K562 (cell line): ENCODE data around the gene ZSWIM4. TPM values are rescaled to one million over a fixed set of nuclear protein-coding genes. Genes with fewer than 3 reads are reported as not detected.

Source experiments
- ATAC-seq: fragments of 200-7000 bp; cut with Tn5 transposase; 3 replicates; pipeline ENCODE4 v1.9.1; 2020; ENCODE audit warnings: moderate library complexity
- BruUV-seq: library from RNA; stranded (reverse); fragments of 400-500 nt; replicated peaks from 2 replicates; lab custom pipeline; 2021; lab: Mats Ljungman, UMichigan
- CTCF ChIA-PET: fragments of 300-600 bp; formaldehyde crosslinking; extraction: SDS; loops from one replicate; lab custom pipeline; 2021; ENCODE audit warnings: low intra/inter-chr PET ratio; lab: Yijun Ruan, JAX
- POLR2A ChIA-PET: fragments of 300-600, 350-650 bp; sonication (Branson Sonifier 250); formaldehyde crosslinking; extraction: SDS; loops from one replicate; lab custom pipeline; 2021; ENCODE audit warnings: antibody characterized with exemption, inconsistent platforms; lab: Yijun Ruan, JAX
- DNase-seq, 4 experiments: peaks; one replicate each; pipeline versions ENCODE4 v3.0.0 to v3.0.0-alpha.2; 2011 to 2018; ENCODE audit warnings: low spot score in 3 of 4, mixed read lengths in 3 of 4; ENCODE audit errors: extremely low read depth in 1 of 4
- FAIRE-seq: peaks from 2 replicates; lab custom pipeline; 2011; peaks lifted over from hg19 to GRCh38; lab: Jason Lieb, UNC
- H2AFZ ChIP-seq: 2 replicates; pipeline ENCODE4 v1.6.0; 2011; ENCODE audit warnings: low read depth, low read length, control low read depth, inconsistent platforms
- H3K27ac ChIP-seq: fragments of 200-600 bp; 3 replicates; pipeline ENCODE4 v1.8.0; 2011; ENCODE audit warnings: low read depth, mild to moderate bottlenecking, control low read depth, inconsistent platforms, low read length, moderate library complexity, mixed read lengths; ENCODE audit errors: extremely low read depth
- H3K27me3 ChIP-seq, 2 experiments: fragments of 300-600 bp in 1 of 2; 2 replicates in 1 of 2; 3 replicates in 1 of 2; pipeline versions ENCODE4 v1.6.0 to v1.8.0; 2011; ENCODE audit warnings: inconsistent platforms in 2 of 2, low read length in 2 of 2, mild to moderate bottlenecking in 1 of 2, mixed read lengths in 1 of 2, moderate library complexity in 1 of 2; ENCODE audit not compliant: control insufficient read depth in 2 of 2, insufficient read depth in 2 of 2
- H3K36me3 ChIP-seq: fragments of 300-600 bp; 3 replicates; pipeline ENCODE4 v1.8.0; 2011; ENCODE audit warnings: mild to moderate bottlenecking, low read length, inconsistent platforms; ENCODE audit not compliant: control insufficient read depth, insufficient read depth
- H3K4me1 ChIP-seq, 2 experiments: fragments of 200-600 bp in 1 of 2; replicated peaks in 1 of 2; 2 replicates in 1 of 2; 3 replicates in 1 of 2; pipeline versions ENCODE4 v1.5.1 to v1.8.0; 2011; ENCODE audit warnings: inconsistent platforms in 2 of 2, low read length in 2 of 2, mild to moderate bottlenecking in 1 of 2, mixed read lengths in 1 of 2, moderate library complexity in 1 of 2; ENCODE audit not compliant: control insufficient read depth in 2 of 2, insufficient read depth in 2 of 2
- H3K4me2 ChIP-seq: 2 replicates; pipeline ENCODE4 v1.6.1; 2011; ENCODE audit warnings: low read length, control low read depth, inconsistent platforms, mixed read lengths; ENCODE audit not compliant: insufficient read depth
- H3K4me3 ChIP-seq: fragments of 200-600 bp; sonication (generic), shearing (Covaris generic); 2 replicates; pipeline ENCODE4 v1.5.1; 2016; ENCODE audit warnings: control low read depth, inconsistent platforms
- H3K79me2 ChIP-seq: fragments of 200-600 bp; 3 replicates; pipeline ENCODE4 v1.8.0; 2011; ENCODE audit warnings: low read length, inconsistent platforms; ENCODE audit not compliant: control insufficient read depth, insufficient read depth
- H3K9ac ChIP-seq, 2 experiments: 2 replicates each; pipeline versions ENCODE4 v1.6.0 to v1.6.1; 2011; ENCODE audit warnings: low read depth in 2 of 2, low read length in 2 of 2, control low read depth in 1 of 2, inconsistent platforms in 1 of 2, mild to moderate bottlenecking in 1 of 2, mixed read lengths in 1 of 2; ENCODE audit not compliant: insufficient read depth in 1 of 2
- H3K9me1 ChIP-seq: one replicate; pipeline ENCODE4 v1.6.0; 2011; ENCODE audit warnings: inconsistent platforms, mild to moderate bottlenecking, low read length, moderate library complexity; ENCODE audit not compliant: control insufficient read depth, insufficient read depth
- H3K9me3 ChIP-seq: replicated peaks from 2 replicates; pipeline ENCODE4 v1.5.1; 2011; ENCODE audit warnings: low read depth, low read length, inconsistent platforms; ENCODE audit not compliant: control insufficient read depth, insufficient read depth
- H4K20me1 ChIP-seq: replicated peaks from 2 replicates; pipeline ENCODE4 v1.6.1; 2011; ENCODE audit warnings: low read length, inconsistent platforms, mixed read lengths; ENCODE audit not compliant: control insufficient read depth, insufficient read depth
- FOXJ3 ChIP-seq: sonication (generic); formaldehyde crosslinking; IDR thresholded peaks from 2 replicates; pipeline ENCODE4 v1.4.0; 2020; ENCODE audit warnings: mild to moderate bottlenecking, missing genetic modification reagents
- FOXM1 ChIP-seq, 2 experiments: fragments of 450-650 bp in 1 of 2; sonication (generic) in 1 of 2; formaldehyde crosslinking in 1 of 2; IDR thresholded peaks; 2 replicates each; pipeline versions ENCODE4 v1.6.1 to v1.9.0; 2017 to 2022; ENCODE audit warnings: low read depth in 2 of 2, mild to moderate bottlenecking in 2 of 2, missing genetic modification reagents in 1 of 2, moderate library complexity in 1 of 2
- HMGN3 ChIP-seq: IDR thresholded peaks from 2 replicates; pipeline ENCODE4 v1.6.1; 2011; ENCODE audit warnings: borderline replicate concordance, low read depth, mild to moderate bottlenecking, mixed read lengths, low read length; ENCODE audit not compliant: insufficient read length; ENCODE audit errors: extremely low read depth
- SREBF1 ChIP-seq: fragments of 150-350 bp; IDR thresholded peaks from 2 replicates; pipeline ENCODE4 v1.6.1; 2014; ENCODE audit warnings: antibody characterized with exemption, low read depth, low read length, borderline replicate concordance
- SRSF7 ChIP-seq: fragments of 200-400 bp; formaldehyde crosslinking; optimal IDR thresholded peaks from 2 replicates; pipeline ENCODE3; 2017; ENCODE audit warnings: mild to moderate bottlenecking, low read depth, low read length
- TCF3 ChIP-seq: sonication (generic); formaldehyde crosslinking; IDR thresholded peaks from 2 replicates; pipeline ENCODE4 v1.4.0; 2020; ENCODE audit warnings: mild to moderate bottlenecking, missing genetic modification reagents
- ZNF347 ChIP-seq: fragments of 450-650 bp; formaldehyde crosslinking; IDR thresholded peaks from 2 replicates; pipeline ENCODE4 v1.4.0; 2020; ENCODE audit warnings: low read depth, mild to moderate bottlenecking, moderate library complexity
- WGBS: fragments of 100-300 bp; shearing (Covaris generic); methylation state at CpG from one replicate; pipeline ENCODE4 v1.1.6; 2016; ENCODE audit warnings: low coverage, mixed read lengths; ENCODE audit not compliant: insufficient coverage; ENCODE audit errors: missing lambda C conversion rate; 5-methylcytosine and 5-hydroxymethylcytosine counted together
- in situ Hi-C: fragments of 300-500 bp; cut with MboI; formaldehyde crosslinking; loops from 4 replicates; pipeline ENCODE4 v1.15.0; 2018; ENCODE audit warnings: inconsistent platforms, mixed read lengths
- intact Hi-C: fragments of 100-400 bp; cut with micrococcal nuclease; formaldehyde crosslinking; loops from 2 replicates; pipeline ENCODE4 v1.14.2; 2022
- polyA plus RNA-seq, 8 experiments: library from polyadenylated mRNA; depleted of rRNA in 4 of 8; stranded (reverse) in 5 of 8; unstranded in 3 of 8; fragments of >200 nt; fragmentation: Nextera tagmentation in 2 of 8; fragmentation: Illumina TruSeq in 1 of 8; extraction: Ambion mirVana in 2 of 8; extraction: Trizol in 1 of 8; gene quantifications; 2 replicates each; pipeline versions ENCODE4 v1.2.1 to v1.2.3, GENCODE V29; 2011 to 2014; ENCODE audit warnings: inconsistent platforms in 1 of 8, missing spikeins in 1 of 8
- total RNA-seq, 7 experiments: library from RNA; depleted of rRNA in 6 of 7; stranded (reverse); fragments of >200 nt in 6 of 7; fragmentation: Illumina TruSeq in 2 of 7; extraction: Trizol in 2 of 7; gene quantifications; 2 replicates each; pipeline versions ENCODE4 v1.2.1 to v1.2.3, GENCODE V29; 2011 to 2021; ENCODE audit warnings: low replicate concordance in 1 of 7
- TF ChIP-seq, protein P1 (sequence below), 3 experiments: IDR thresholded peaks in 2 of 3; conservative IDR thresholded peaks in 1 of 3; 2 replicates each; pipeline ENCODE4 v1.5.1; 2011 to 2012; ENCODE audit warnings: low read length in 3 of 3, mild to moderate bottlenecking in 3 of 3, control low read depth in 2 of 3, improper control_type of control experiment in 1 of 3, inconsistent platforms in 1 of 3, low read depth in 1 of 3, mixed read lengths in 1 of 3, moderate library complexity in 1 of 3; ENCODE audit not compliant: insufficient read depth in 2 of 3
- TF ChIP-seq, protein P2 (sequence below): fragments of 250-450 bp; sonication (Bioruptor Pico); IDR thresholded peaks from 2 replicates; pipeline ENCODE4 v1.6.1; 2021; ENCODE audit warnings: mild to moderate bottlenecking
- TF ChIP-seq, protein P3 (sequence below): fragments of 250-450 bp; sonication (Bioruptor Pico); IDR thresholded peaks from 2 replicates; pipeline ENCODE4 v1.5.0; 2020; ENCODE audit warnings: mild to moderate bottlenecking, borderline replicate concordance

ZSWIM4 gene
- total and polyA plus RNA-seq, 9 of the 15 experiments (the other 6 are each of a cell fraction or from before 2014, with no cell fraction given) = 0.25 to 3.7 (median 0.79) TPM; not detected in 2

DNA sequence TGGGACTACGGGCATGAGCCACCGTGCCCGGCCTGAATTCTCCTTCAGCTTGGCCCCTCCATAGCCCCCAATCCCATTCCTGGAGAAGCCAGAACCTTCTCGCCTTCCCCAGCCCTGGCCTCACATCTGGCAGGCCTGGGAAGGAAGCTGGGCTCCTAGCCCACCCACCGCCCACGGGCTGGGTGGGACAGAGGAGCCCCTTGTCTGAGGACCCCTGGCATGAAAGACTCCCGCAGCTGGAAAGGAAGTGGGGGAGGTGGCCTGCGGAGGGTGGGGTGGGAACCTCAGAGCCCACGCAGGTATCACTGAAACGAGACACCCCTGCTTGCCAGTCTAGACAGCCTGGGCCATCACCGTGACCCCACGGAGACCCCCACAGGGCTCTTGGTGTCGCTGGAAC lies 74.0 kb downstream of the ZSWIM4 start (continued):
- TF ChIP-seq, protein P1, sequence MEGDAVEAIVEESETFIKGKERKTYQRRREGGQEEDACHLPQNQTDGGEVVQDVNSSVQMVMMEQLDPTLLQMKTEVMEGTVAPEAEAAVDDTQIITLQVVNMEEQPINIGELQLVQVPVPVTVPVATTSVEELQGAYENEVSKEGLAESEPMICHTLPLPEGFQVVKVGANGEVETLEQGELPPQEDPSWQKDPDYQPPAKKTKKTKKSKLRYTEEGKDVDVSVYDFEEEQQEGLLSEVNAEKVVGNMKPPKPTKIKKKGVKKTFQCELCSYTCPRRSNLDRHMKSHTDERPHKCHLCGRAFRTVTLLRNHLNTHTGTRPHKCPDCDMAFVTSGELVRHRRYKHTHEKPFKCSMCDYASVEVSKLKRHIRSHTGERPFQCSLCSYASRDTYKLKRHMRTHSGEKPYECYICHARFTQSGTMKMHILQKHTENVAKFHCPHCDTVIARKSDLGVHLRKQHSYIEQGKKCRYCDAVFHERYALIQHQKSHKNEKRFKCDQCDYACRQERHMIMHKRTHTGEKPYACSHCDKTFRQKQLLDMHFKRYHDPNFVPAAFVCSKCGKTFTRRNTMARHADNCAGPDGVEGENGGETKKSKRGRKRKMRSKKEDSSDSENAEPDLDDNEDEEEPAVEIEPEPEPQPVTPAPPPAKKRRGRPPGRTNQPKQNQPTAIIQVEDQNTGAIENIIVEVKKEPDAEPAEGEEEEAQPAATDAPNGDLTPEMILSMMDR (IDR thresholded peaks at IDR 0.05 in 2 of 3, conservative IDR thresholded peaks at IDR 0.05 in 1 of 3; ENCODE audit: insufficient read depth in 2 of 3, low read depth in 1 of 3, low read length in 3 of 3) = no peak
- no peak for TF ChIP-seq FOXM1 (IDR thresholded peaks at IDR 0.05; ENCODE audit: low read depth)
- no peak for TF ChIP-seq FOXM1 (CRISPR knock-in tag; IDR thresholded peaks at IDR 0.05; ENCODE audit: low read depth)
- no peak for TF ChIP-seq FOXJ3
- no peak for TF ChIP-seq SREBF1
- no peak for TF ChIP-seq HMGN3
- TF ChIP-seq TCF3 (CRISPR knock-in tag) = no peak
- TF ChIP-seq SRSF7 = no peak

DNA sequence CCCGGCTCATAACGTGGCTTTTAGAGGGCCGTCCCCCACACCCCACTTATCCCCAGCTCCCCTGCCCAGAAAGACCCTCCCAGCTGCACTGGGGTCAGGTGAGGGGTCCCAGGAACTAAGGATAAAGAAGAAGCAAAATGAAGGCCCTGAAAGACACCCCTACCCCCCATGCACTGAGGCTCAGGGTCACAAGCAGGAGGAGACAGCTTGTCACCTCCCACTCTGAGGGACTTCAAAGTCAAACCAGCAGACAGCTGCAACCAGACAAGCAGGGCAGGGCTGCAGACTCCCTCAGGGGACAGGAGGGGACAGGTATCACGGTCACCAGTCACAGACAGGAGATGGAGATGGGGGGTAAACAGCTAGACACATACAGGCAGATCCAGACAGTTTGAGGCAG lies 75.6 kb downstream of the ZSWIM4 start:
- in situ Hi-C loops = loop anchor here (10.0 kb wide), 1 partner anchor 614 kb away; no protein-coding TSS in a partner anchor
- TF ChIP-seq, protein P2, sequence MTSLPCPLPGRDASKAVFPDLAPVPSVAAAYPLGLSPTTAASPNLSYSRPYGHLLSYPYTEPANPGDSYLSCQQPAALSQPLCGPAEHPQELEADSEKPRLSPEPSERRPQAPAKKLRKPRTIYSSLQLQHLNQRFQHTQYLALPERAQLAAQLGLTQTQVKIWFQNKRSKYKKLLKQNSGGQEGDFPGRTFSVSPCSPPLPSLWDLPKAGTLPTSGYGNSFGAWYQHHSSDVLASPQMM (CRISPR knock-in tag) = no peak
- TF ChIP-seq, protein P3, sequence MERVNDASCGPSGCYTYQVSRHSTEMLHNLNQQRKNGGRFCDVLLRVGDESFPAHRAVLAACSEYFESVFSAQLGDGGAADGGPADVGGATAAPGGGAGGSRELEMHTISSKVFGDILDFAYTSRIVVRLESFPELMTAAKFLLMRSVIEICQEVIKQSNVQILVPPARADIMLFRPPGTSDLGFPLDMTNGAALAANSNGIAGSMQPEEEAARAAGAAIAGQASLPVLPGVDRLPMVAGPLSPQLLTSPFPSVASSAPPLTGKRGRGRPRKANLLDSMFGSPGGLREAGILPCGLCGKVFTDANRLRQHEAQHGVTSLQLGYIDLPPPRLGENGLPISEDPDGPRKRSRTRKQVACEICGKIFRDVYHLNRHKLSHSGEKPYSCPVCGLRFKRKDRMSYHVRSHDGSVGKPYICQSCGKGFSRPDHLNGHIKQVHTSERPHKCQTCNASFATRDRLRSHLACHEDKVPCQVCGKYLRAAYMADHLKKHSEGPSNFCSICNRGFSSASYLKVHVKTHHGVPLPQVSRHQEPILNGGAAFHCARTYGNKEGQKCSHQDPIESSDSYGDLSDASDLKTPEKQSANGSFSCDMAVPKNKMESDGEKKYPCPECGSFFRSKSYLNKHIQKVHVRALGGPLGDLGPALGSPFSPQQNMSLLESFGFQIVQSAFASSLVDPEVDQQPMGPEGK (CRISPR knock-in tag) = no peak
- TF ChIP-seq ZNF347 (CRISPR knock-in tag) = no peak
- TF ChIP-seq HMGN3 = no peak

More for the DNA sequence above, 75.6 kb downstream of the ZSWIM4 start:
- peaks cover 6 to 29% of the 10 kb centered on the region in 2 experiments for H3K4me1 ChIP-seq
- peak overlapping the region in 1 of 2 experiments; percentile 65; a peak in 1 of 4 replicates for H3K9ac ChIP-seq
- ChIA-PET CTCF (no interaction called here), POLR2A (interaction anchor here (0.8 kb wide), 1 partner anchor 240 kb away, joined by 3 read pairs; no protein-coding TSS in a partner anchor)
- no peak for ATAC-seq
- H2AFZ ChIP-seq = no peak overlapping the region
- no TSS peak for BruUV-seq
- no peaks in the 10 kb centered on the region for H3K9me1 ChIP-seq
- no peaks in the 10 kb centered on the region for H3K36me3 ChIP-seq
- no peak overlapping the region for H3K4me3 ChIP-seq
- H3K9me3 ChIP-seq = no peaks in the 10 kb centered on the region; the same call in 1 of the 2 replicates
- DNase-seq = no peak
- no peak overlapping the region for H3K4me2 ChIP-seq
- intact Hi-C loops = no loop called here
- FAIRE-seq = no peak
- WGBS = 31% methylated on average over 4 of the region's 4 CpGs
- H3K27ac ChIP-seq = no peak overlapping the region
- peaks cover 5% of the 10 kb centered on the region; the same call in 1 of the 2 replicates for H4K20me1 ChIP-seq
- no peaks in the 10 kb centered on the region for H3K79me2 ChIP-seq
- H3K27me3 ChIP-seq = peaks cover 8 to 16% of the 10 kb centered on the region in 2 experiments; a peak in 4 of 5 replicates
